Smooth muscle cell of the brain vasculature (primary cell): Measurements from ENCODE around the gene SURF4.
A peak's percentile ranks its signal among the peaks of the same experiment; 100 is the strongest.

Experiments used
- DNase-seq: peaks from one replicate; pipeline ENCODE4 v3.0.0-alpha.2; 2012; ENCODE audit warnings: low read depth, low spot score

SURF4 gene

DNA sequence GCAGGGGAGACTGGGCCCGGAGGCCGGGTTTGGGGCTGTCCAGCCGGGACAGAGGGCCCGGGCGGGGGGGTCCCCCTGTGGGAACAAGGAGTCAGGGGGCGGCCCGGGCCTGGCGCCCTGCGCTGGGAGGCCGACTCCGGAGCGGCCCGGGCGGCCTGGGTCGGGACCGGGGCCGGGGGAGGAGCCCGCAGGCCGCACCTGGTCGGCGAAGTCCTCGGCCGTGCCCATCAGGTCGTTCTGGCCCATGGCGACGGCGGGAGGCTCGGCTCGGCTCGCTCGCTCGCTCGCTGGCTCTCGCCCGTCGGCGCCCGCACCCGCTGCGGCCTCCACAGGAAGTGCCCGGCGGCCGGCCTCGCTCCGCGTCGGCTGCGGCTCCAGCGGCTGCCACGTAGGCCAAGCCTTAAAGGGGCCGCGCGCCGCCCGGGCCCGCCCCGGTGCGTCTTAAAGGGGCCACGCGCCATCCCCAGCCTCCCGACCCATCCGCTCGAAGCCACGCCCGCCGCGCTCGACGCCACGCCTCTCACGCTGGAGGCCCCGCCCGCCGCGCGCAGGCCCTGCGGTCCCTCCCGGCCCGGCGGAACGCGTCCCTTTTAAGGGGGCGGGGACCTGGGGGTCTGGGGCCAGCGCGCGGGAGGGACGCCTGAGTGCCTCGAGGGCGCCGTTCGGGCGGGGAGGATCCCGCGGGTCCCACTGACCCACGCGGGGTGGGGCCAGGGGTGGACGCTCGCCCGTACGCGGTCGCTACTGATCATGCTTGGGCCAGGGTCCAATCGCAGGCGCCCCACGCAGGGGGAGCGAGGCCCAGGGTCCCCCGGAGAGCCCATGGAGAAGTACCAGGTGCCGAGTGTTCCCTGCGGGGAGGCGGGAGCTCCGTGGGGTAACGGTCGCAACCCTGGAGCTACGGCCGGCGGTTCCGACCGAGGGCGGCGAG, at the start of gene SURF4, which contains the start of gene STKLD1:
TSS of gene SURF4 (minus strand) at position 337 of the 931 bp plus-strand sequence. CDS start at position 246, 91 bp downstream.
TSS of gene STKLD1 (plus strand) at position 643 of the 931 bp plus-strand sequence. CDS start at position 751, 108 bp downstream.
- DNase-seq = peak; percentile 91

- DNase-seq = no peak
These were observed 49.3 kb upstream of the SURF4 start for GRCh38 chr9:133425049-133425632.

DNA sequence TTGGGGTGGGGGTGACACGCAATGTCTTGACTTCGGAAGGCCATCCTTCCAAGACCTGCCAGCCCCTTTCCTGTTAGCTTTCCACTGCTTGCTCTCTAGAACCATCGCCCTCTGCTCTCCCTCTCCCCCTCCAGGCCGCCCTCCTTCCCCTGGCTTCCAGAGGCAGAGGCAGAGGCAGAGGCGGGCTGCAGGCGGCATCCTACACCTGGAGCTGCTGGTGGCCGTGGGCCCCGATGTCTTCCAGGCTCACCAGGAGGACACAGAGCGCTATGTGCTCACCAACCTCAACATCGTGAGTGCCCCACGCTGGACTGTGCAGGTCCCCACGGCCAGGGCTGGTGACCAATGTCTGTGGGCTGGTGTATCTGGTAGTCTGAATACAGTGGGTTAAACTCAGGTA, 48.3 kb upstream of the SURF4 start:
- DNase-seq = no peak

DNA sequence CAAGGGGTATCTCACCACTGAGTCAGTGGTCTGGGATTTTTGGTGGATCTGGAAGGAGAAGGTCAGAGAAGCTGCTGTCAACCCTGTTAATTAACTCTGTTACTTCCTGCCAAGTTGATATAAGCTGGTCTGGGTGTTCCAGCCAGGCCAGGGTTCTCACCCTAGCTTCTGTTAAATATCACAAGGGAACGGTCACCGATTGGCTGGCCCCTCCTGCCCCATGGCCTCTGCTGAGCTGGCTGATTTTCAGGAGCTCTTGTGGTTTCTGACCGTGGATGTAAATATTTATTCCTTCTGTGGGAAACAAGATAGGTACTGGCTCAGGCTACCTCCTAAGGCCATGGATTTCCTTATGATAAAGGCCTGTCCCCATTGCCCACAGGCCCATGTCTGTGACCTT, 47.4 kb upstream of the SURF4 start:
- no peak for DNase-seq

- no peak for DNase-seq
These were observed 46.0 kb upstream of the SURF4 start, which contains the start of gene ADAMTS13 for GRCh38 chr9:133421615-133422542. Gene ADAMTS13 (plus strand): TSS chr9:133422367. CDS start chr9:133422444, 77 bp downstream.

DNA sequence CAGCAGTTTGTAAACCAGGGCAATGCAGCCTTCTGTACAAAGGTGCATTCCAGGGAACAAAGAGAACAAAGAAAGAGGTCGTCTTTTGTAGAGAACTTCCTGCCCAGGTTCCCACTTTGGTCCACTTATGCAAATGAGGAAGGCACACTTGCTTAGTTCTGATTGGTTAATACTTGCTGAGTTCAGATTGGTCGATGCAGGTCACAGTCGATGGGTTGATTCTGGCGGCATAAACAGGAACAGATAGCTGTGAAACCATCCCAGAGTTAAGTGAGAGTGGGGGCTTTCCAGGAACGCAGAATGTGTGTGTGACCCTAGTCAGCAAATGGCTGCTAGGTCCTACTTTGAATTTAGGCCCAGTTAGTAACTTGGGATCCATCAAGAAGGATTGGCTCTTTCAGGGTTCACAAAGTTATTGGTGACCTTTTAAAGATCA, 44.5 kb upstream of the SURF4 start:
- DNase-seq = no peak

DNA sequence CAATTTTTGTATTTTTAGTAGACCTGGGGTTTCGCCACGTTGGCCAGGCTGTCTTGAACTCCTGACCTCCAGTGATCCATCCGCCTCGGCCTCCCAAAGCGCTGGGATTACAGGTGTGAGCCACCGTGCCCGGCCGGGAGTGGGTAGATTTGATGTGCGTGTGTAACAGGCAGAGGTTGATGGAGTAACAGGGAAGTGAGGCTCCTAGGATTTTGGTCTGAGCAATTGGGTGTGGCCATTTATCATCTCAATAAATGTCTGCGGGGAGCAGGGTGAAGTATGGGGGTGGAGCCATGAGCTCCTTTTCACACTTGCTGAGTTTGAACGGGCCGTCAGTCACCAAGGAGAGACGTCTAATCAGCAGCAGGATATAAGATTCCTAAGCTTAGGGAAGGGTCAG, 43.1 kb upstream of the SURF4 start:
- no peak for DNase-seq

- peak; percentile 66 for DNase-seq
These were observed 41.9 kb upstream of the SURF4 start, which contains the start of gene REXO4 for GRCh38 chr9:133417541-133418461. Gene REXO4 (minus strand): TSS chr9:133418010. CDS start chr9:133417844, 166 bp downstream.

GRCh38 chr9:133415170-133415569, 39.3 kb upstream of the SURF4 start:
- no peak for DNase-seq

DNA sequence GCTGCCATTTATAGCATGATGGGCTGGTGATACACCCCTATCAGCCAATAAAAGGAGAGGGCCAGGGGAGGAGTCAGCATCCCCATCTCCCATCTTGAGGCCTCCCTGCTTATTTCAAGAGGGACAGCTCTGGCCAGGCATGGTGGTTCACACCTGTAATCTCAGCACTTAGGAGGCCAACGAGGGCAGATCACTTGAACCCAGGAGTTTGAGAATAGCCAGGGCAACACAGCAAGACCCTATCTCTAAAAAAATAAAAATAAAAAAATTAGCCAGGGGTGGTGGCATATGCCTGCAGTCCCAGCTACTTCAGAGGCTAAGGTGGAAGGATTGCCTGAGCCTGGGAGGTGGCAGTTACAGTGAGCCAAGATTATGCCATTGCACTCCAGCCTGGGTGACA, 32.2 kb upstream of the SURF4 start:
- no peak for DNase-seq

DNA sequence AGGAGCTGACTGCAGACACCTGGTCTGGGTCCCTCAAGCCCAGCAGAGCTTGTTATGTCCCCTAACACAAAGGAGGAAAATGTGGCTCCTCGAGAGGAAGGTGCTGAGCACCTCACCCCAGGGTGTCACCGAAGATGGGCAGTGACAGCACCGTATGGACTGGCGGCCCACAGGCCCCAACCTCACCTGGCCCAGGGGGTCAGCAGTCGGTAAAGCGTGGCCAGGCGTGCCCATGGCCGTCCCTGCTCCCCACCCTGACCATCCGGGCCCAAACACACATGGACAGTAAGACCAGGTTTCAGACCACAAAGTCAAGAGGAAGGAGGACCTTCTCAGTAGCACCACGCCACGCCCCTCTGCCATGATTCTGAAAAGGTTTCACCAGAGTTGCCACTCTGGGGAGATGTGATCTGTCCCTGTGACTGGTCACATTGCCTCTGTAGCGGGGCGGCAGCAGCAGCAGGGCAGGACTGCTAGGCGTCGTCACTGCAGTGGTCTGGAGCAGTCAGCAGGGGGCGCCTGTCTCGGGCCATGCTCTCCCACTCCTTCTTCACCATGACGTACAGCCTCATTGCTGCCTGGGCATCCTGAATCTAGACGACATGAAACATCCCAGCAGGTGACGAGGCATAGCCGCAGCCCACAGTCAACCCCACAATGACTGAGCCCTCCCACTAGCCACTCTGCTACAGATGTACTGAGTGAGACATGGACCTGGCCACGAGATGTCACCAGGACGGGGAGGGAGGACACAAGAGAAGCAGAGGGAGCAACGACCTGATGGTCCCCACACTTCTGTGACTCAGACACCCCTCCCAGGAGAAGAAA, 30.8 kb upstream of the SURF4 start:
- peak; percentile 51 for DNase-seq

DNA sequence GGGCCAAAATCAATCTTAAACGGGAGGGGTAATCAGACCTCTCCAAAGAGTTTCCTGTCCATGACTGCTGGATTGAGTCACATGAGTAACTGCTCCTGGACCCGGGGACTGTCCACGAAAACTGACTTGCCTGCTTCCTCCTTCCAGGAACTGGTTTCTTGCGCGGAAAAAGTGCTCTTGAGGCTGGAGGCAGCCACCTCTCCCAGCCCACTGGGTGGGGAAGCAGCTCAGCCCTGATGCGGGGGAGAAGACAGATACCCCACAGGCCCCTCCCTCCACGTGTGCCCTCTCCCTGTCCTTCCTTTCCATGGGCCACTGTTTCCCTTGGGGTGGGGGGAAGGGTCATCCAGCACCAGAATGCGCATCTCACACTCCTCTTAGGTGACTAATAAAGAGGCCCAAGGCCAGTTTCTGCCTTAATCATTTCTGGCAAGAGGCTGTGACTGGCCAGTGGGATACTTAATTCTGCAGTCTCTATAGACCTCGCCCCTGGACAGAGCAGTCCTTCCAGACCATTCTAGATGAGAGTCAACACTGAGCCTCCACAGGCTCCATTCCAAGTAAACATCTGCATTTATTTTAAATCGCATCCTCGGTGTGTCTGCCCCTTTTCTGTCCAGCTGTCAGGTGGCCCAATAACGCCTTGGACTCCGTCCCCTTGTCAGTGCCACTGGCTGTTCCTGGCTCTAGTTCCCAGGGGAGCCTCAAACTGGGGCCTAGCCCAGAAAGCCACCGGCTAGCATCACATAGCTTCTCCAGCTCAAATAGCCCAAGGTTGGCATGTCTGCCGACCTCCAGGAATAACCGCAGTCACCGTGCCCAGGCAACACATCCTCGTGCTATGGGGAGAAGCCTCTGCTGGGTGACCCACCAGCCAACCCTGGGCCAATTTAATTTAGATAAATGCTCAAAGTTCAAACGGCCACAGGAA, 29.9 kb upstream of the SURF4 start:
- DNase-seq = no peak

DNA sequence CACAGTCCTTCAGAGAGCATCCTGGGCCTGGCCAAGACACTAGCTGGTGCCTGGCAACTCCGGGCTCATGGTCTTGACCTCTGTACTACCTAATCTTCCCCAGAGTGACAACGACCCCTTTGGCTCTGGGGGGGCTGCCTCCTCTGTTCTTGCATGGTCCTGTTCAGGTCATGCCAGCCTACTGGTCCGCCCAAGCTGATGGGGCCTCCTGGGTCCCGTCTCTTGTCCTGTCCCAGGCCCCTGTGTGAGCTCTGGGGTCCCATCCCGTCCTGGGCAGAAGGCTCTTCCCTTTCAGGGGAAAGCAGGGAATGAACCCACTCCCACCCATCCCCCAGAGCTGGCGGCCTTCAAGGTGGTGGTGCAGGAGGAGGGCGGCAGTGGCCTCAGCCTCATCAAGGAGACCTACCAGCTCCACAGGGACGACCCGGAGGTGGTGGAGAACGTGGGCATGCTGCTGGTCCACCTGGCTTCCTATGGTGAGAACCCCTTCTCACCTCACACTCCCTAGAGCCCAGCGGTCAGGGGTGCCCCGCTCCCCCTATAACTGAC, 28.7 kb upstream of the SURF4 start:
- no peak for DNase-seq

- DNase-seq = no peak
These were observed 28.1 kb upstream of the SURF4 start for GRCh38 chr9:133403766-133404453.

DNA sequence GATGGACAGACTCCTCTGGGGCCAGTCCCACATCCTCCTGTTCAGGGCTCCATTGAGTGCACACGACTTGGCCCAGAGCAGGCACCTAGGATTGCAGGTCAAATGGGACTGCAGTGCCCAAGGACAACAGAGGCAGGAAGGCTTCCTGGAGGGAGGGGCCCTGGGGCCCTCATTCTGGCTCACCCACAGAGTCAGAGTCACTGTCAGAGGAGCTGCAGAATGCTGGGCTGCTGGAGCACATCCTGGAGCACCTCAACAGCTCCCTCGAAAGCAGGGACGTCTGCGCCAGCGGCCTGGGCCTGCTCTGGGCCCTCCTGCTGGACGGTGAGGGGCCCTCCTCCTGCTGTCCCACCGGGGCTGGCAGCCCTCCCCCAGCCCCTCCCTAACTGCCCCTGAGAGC, 26.8 kb upstream of the SURF4 start:
- no peak for DNase-seq

DNA sequence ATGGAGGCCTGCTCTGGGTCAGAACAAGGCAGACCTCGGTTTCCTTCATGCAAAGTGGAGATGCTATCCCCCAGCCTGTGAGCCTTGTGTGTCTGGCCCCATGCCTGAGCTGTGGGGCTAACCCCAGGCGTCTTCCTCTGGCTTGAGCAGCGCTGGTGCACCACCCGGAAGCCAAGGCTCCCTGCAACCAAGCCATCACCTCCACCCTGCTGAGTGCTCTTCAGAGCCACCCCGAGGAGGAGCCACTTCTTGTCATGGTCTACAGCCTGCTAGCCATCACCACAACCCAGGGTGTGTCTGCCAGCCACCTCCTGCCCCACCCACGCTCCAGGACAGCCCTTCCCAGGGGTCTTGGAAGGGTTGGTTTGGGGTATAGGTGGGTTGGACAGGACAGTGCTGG, 25.7 kb upstream of the SURF4 start:
- DNase-seq = no peak

GRCh38 chr9:133400292-133400691, 24.4 kb upstream of the SURF4 start:
- DNase-seq = no peak

DNA sequence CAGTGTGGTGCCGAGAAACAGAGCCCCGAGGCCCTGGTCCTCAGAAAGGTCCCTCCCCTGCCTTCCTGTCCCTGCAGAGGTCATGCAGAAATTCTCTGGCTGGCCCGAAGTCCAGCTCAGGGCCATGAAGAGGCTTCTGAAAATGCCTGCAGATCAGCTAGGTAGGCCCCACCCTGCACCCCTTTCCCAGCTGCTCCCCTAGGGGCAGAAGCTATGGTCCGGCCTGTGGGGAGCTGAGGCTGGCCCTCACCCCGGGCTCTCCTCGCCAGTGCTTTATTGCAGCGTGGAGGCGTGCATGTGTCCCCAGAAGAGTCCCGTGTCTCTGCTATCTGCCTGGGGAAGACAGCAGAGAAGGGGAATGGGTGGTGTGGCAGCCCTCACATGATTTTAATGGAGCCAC, 22.0 kb upstream of the SURF4 start:
- no peak for DNase-seq
